K562 (cell line): ENCODE results near the gene TMOD3. TPM values are rescaled to one million over a fixed set of nuclear protein-coding genes. Genes with fewer than 3 reads are reported as not detected.
A peak's percentile ranks its signal among the peaks of the same experiment; 100 is the strongest.

Experiments used
- ADNP ChIP-seq: fragments of 200-800 bp; sonication (Bioruptor generic); IDR thresholded peaks from 2 replicates; pipeline ENCODE4 v1.6.1; 2016; ENCODE audit warnings: missing genetic modification characterization, missing compliant biosample characterization
- CBX1 ChIP-seq: sonication (generic); IDR thresholded peaks from 2 replicates; pipeline ENCODE4 v1.6.1; 2016; ENCODE audit warnings: antibody characterized with exemption, low read depth, mild to moderate bottlenecking
- GABPA ChIP-seq: fragments of 200-800 bp; sonication (Bioruptor generic); conservative IDR thresholded peaks from 2 replicates; pipeline ENCODE4 v1.6.1; 2016; ENCODE audit warnings: low read depth, missing genetic modification characterization, missing compliant biosample characterization
- GABPB2 ChIP-seq: fragments of 250-450 bp; sonication (Bioruptor Pico); conservative IDR thresholded peaks from 2 replicates; pipeline ENCODE4 v1.5.1; 2021; ENCODE audit warnings: mild to moderate bottlenecking
- KAT8 ChIP-seq: fragments of 450-650 bp; IDR thresholded peaks from 2 replicates; pipeline ENCODE4 v1.6.1; 2016; ENCODE audit warnings: low read depth, mild to moderate bottlenecking
- ZNF274 ChIP-seq: IDR thresholded peaks from 2 replicates; pipeline ENCODE4 v1.6.1; 2011; ENCODE audit warnings: low read depth, mild to moderate bottlenecking, low read length, moderate library complexity, borderline replicate concordance
- ZNF699 ChIP-seq: fragments of 250-450 bp; sonication (Bioruptor Pico); IDR thresholded peaks from 2 replicates; pipeline ENCODE4 v1.8.0; 2021; ENCODE audit warnings: mild to moderate bottlenecking, moderate library complexity; ENCODE audit not compliant: insufficient replicate concordance
- ZNF780A ChIP-seq: fragments of 250-450 bp; sonication (Bioruptor Pico); IDR thresholded peaks from 2 replicates; pipeline ENCODE4 v1.5.0; 2021; ENCODE audit warnings: mild to moderate bottlenecking
- ZSCAN29 ChIP-seq: fragments of 450-650 bp; IDR thresholded peaks from 2 replicates; pipeline ENCODE4 v1.6.1; 2017
- polyA plus RNA-seq, 8 experiments: library from polyadenylated mRNA; depleted of rRNA in 4 of 8; stranded (reverse) in 5 of 8; unstranded in 3 of 8; fragments of >200 nt; fragmentation: Nextera tagmentation in 2 of 8; fragmentation: Illumina TruSeq in 1 of 8; extraction: Ambion mirVana in 2 of 8; extraction: Trizol in 1 of 8; gene quantifications; 2 replicates each; pipeline versions ENCODE4 v1.2.1 to v1.2.3, GENCODE V29; 2011 to 2014; ENCODE audit warnings: inconsistent platforms in 1 of 8, missing spikeins in 1 of 8
- total RNA-seq, 7 experiments: library from RNA; depleted of rRNA in 6 of 7; stranded (reverse); fragments of >200 nt in 6 of 7; fragmentation: Illumina TruSeq in 2 of 7; extraction: Trizol in 2 of 7; gene quantifications; 2 replicates each; pipeline versions ENCODE4 v1.2.1 to v1.2.3, GENCODE V29; 2011 to 2021; ENCODE audit warnings: low replicate concordance in 1 of 7
- TF ChIP-seq, protein P1 (sequence below): fragments of 200-600 bp; sonication (generic); IDR thresholded peaks from one replicate; pipeline ENCODE4 v1.6.1; 2012; ENCODE audit warnings: mild to moderate bottlenecking, low read depth, low read length, inconsistent platforms
- TF ChIP-seq, protein P2 (sequence below): fragments of 250-450 bp; sonication (Bioruptor Pico); IDR thresholded peaks from 2 replicates; pipeline ENCODE4 v1.6.1; 2021; ENCODE audit warnings: mild to moderate bottlenecking
- TF ChIP-seq, protein P3 (sequence below): fragments of 250-450 bp; sonication (Bioruptor Pico); IDR thresholded peaks from 2 replicates; pipeline ENCODE4 v1.8.0; 2021; ENCODE audit warnings: mild to moderate bottlenecking, moderate library complexity
- TF ChIP-seq, protein P4 (sequence below): fragments of 450-650 bp; formaldehyde crosslinking; IDR thresholded peaks from 2 replicates; pipeline ENCODE4 v1.4.0; 2020; ENCODE audit warnings: mild to moderate bottlenecking

Gene TMOD3
- total and polyA plus RNA-seq, 9 of the 15 experiments (the other 6 are each of a cell fraction or from before 2014, with no cell fraction given): 6.8 to 45.0 (median 30.9) TPM

DNA sequence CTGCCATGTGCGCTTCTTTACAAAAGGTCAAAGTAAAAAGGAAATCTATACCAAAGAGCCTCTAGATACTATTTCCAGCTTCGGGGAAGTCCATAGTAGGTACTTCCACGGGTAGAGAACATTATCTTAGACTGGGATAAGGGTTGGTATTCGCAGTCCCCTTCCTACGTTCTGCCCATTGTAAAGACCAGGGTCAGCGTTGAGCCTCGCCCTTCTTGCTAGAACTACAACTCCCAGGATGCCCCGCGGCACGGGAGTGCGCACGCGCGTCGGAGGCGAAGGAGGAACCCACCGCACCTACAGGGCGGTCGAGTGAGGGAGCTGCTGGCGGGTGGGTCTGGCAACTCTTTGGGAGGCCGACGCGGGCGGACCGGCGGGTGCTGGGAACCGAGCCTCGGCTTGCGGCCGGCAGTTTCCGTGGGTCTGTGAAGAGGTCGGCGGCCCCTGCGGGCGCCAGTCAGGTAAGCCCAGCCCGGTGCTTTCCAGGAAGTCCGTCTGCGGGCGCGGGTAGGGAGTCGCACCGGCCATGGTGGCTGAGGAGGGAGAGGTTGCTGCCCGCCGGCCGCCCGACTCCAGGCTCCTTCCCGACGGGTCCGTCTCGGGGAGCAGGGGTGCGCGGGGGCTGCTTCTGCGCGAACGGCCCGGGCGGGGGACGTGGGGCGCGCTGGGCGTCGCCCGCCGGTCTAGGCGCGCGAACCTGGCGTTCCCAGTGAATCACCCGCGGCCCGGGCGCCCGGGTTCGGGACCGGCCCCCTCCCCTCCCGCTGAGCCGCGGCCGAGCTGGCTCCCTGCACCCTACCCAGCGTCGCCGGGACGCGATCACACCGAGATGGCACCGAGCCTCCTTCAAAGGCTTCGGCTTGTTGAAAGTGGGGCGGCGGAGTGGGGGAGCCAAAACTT is at the start of gene TMOD3 (continued):
- TF ChIP-seq, protein P1, sequence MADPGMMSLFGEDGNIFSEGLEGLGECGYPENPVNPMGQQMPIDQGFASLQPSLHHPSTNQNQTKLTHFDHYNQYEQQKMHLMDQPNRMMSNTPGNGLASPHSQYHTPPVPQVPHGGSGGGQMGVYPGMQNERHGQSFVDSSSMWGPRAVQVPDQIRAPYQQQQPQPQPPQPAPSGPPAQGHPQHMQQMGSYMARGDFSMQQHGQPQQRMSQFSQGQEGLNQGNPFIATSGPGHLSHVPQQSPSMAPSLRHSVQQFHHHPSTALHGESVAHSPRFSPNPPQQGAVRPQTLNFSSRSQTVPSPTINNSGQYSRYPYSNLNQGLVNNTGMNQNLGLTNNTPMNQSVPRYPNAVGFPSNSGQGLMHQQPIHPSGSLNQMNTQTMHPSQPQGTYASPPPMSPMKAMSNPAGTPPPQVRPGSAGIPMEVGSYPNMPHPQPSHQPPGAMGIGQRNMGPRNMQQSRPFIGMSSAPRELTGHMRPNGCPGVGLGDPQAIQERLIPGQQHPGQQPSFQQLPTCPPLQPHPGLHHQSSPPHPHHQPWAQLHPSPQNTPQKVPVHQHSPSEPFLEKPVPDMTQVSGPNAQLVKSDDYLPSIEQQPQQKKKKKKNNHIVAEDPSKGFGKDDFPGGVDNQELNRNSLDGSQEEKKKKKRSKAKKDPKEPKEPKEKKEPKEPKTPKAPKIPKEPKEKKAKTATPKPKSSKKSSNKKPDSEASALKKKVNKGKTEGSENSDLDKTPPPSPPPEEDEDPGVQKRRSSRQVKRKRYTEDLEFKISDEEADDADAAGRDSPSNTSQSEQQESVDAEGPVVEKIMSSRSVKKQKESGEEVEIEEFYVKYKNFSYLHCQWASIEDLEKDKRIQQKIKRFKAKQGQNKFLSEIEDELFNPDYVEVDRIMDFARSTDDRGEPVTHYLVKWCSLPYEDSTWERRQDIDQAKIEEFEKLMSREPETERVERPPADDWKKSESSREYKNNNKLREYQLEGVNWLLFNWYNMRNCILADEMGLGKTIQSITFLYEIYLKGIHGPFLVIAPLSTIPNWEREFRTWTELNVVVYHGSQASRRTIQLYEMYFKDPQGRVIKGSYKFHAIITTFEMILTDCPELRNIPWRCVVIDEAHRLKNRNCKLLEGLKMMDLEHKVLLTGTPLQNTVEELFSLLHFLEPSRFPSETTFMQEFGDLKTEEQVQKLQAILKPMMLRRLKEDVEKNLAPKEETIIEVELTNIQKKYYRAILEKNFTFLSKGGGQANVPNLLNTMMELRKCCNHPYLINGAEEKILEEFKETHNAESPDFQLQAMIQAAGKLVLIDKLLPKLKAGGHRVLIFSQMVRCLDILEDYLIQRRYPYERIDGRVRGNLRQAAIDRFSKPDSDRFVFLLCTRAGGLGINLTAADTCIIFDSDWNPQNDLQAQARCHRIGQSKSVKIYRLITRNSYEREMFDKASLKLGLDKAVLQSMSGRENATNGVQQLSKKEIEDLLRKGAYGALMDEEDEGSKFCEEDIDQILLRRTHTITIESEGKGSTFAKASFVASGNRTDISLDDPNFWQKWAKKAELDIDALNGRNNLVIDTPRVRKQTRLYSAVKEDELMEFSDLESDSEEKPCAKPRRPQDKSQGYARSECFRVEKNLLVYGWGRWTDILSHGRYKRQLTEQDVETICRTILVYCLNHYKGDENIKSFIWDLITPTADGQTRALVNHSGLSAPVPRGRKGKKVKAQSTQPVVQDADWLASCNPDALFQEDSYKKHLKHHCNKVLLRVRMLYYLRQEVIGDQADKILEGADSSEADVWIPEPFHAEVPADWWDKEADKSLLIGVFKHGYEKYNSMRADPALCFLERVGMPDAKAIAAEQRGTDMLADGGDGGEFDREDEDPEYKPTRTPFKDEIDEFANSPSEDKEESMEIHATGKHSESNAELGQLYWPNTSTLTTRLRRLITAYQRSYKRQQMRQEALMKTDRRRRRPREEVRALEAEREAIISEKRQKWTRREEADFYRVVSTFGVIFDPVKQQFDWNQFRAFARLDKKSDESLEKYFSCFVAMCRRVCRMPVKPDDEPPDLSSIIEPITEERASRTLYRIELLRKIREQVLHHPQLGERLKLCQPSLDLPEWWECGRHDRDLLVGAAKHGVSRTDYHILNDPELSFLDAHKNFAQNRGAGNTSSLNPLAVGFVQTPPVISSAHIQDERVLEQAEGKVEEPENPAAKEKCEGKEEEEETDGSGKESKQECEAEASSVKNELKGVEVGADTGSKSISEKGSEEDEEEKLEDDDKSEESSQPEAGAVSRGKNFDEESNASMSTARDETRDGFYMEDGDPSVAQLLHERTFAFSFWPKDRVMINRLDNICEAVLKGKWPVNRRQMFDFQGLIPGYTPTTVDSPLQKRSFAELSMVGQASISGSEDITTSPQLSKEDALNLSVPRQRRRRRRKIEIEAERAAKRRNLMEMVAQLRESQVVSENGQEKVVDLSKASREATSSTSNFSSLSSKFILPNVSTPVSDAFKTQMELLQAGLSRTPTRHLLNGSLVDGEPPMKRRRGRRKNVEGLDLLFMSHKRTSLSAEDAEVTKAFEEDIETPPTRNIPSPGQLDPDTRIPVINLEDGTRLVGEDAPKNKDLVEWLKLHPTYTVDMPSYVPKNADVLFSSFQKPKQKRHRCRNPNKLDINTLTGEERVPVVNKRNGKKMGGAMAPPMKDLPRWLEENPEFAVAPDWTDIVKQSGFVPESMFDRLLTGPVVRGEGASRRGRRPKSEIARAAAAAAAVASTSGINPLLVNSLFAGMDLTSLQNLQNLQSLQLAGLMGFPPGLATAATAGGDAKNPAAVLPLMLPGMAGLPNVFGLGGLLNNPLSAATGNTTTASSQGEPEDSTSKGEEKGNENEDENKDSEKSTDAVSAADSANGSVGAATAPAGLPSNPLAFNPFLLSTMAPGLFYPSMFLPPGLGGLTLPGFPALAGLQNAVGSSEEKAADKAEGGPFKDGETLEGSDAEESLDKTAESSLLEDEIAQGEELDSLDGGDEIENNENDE: no peak
- TF ChIP-seq ZSCAN29 (no peak), ZNF780A (no peak), CBX1 (0 out of 2 replicates have a peak, but pooled peaks have one; percentile 38), ZNF699 (no peak), ADNP (no peak), ZNF274 (no peak), KAT8 (no peak), GABPA (peak; percentile 70), GABPB2 (CRISPR knock-in tag) (no peak)
- TF ChIP-seq, protein P2, sequence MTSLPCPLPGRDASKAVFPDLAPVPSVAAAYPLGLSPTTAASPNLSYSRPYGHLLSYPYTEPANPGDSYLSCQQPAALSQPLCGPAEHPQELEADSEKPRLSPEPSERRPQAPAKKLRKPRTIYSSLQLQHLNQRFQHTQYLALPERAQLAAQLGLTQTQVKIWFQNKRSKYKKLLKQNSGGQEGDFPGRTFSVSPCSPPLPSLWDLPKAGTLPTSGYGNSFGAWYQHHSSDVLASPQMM: no peak
- TF ChIP-seq, protein P3, sequence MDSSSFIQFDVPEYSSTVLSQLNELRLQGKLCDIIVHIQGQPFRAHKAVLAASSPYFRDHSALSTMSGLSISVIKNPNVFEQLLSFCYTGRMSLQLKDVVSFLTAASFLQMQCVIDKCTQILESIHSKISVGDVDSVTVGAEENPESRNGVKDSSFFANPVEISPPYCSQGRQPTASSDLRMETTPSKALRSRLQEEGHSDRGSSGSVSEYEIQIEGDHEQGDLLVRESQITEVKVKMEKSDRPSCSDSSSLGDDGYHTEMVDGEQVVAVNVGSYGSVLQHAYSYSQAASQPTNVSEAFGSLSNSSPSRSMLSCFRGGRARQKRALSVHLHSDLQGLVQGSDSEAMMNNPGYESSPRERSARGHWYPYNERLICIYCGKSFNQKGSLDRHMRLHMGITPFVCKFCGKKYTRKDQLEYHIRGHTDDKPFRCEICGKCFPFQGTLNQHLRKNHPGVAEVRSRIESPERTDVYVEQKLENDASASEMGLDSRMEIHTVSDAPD: no peak
- TF ChIP-seq, protein P4, sequence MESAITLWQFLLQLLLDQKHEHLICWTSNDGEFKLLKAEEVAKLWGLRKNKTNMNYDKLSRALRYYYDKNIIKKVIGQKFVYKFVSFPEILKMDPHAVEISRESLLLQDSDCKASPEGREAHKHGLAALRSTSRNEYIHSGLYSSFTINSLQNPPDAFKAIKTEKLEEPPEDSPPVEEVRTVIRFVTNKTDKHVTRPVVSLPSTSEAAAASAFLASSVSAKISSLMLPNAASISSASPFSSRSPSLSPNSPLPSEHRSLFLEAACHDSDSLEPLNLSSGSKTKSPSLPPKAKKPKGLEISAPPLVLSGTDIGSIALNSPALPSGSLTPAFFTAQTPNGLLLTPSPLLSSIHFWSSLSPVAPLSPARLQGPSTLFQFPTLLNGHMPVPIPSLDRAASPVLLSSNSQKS: no peak
